HEK293T (cell line): ENCODE results near the gene ZNF722.

Experiments
- CTCF ChIA-PET: fragments of 350-600 bp; formaldehyde crosslinking; extraction: SDS; loops from one replicate; lab custom pipeline; 2021; ENCODE audit warnings: antibody characterized with exemption, inconsistent platforms; lab: Yijun Ruan, JAX
- POLR2A ChIA-PET: fragments of 350-600 bp; formaldehyde crosslinking; extraction: SDS; loops from one replicate; lab custom pipeline; 2020; ENCODE audit warnings: antibody characterized with exemption, inconsistent platforms; lab: Yijun Ruan, JAX
- DNase-seq: peaks from one replicate; pipeline ENCODE4 v3.0.0; 2012; ENCODE audit warnings: mixed read lengths; ENCODE audit errors: extremely low spot score
- ARNT ChIP-seq: fragments of 450-650 bp; IDR thresholded peaks from 2 replicates; pipeline ENCODE4 v1.6.1; 2017; ENCODE audit warnings: mild to moderate bottlenecking
- BHLHE40 ChIP-seq: fragments of 450-650 bp; IDR thresholded peaks from 2 replicates; pipeline ENCODE4 v1.6.1; 2016; ENCODE audit warnings: mild to moderate bottlenecking, moderate library complexity, borderline replicate concordance
- CTBP1 ChIP-seq: fragments of 450-650 bp; IDR thresholded peaks from 2 replicates; pipeline ENCODE4 v1.6.1; 2016; ENCODE audit warnings: borderline replicate concordance
- ELF4 ChIP-seq: fragments of 450-650 bp; IDR thresholded peaks from 2 replicates; pipeline ENCODE4 v1.6.1; 2017; ENCODE audit warnings: antibody characterized with exemption
- FOXA1 ChIP-seq: fragments of 450-650 bp; IDR thresholded peaks from 2 replicates; pipeline ENCODE4 v1.6.1; 2016; ENCODE audit warnings: mild to moderate bottlenecking
- FOXK2 ChIP-seq: fragments of 450-650 bp; IDR thresholded peaks from 2 replicates; pipeline ENCODE4 v1.6.1; 2016; ENCODE audit warnings: mild to moderate bottlenecking
- FOXM1 ChIP-seq: fragments of 450-650 bp; IDR thresholded peaks from 2 replicates; pipeline ENCODE4 v1.6.1; 2017; ENCODE audit warnings: mild to moderate bottlenecking, borderline replicate concordance
- HDGF ChIP-seq: fragments of 450-650 bp; IDR thresholded peaks from 2 replicates; pipeline ENCODE4 v1.6.1; 2017; ENCODE audit warnings: antibody characterized with exemption, borderline replicate concordance
- L3MBTL2 ChIP-seq: fragments of 450-650 bp; conservative IDR thresholded peaks from 2 replicates; pipeline ENCODE4 v1.6.1; 2016; ENCODE audit warnings: mild to moderate bottlenecking
- LEF1 ChIP-seq: fragments of 450-650 bp; IDR thresholded peaks from 2 replicates; pipeline ENCODE4 v1.6.1; 2017; ENCODE audit warnings: mild to moderate bottlenecking, borderline replicate concordance
- NFRKB ChIP-seq: fragments of 450-650 bp; IDR thresholded peaks from 2 replicates; pipeline ENCODE4 v1.6.1; 2016; ENCODE audit warnings: mild to moderate bottlenecking, moderate library complexity
- SP1 ChIP-seq: fragments of 450-650 bp; IDR thresholded peaks from 2 replicates; pipeline ENCODE4 v1.6.1; 2017
- SUZ12 ChIP-seq: fragments of 450-650 bp; IDR thresholded peaks from 2 replicates; pipeline ENCODE4 v1.6.1; 2016; ENCODE audit warnings: mild to moderate bottlenecking
- TARDBP ChIP-seq: fragments of 450-650 bp; IDR thresholded peaks from 2 replicates; pipeline ENCODE4 v1.6.1; 2016
- ZNF384 ChIP-seq: fragments of 450-650 bp; IDR thresholded peaks from 2 replicates; pipeline ENCODE4 v1.6.1; 2016
- TF ChIP-seq, protein P1 (sequence below): fragments of 450-650 bp; IDR thresholded peaks from 2 replicates; pipeline ENCODE4 v1.6.1; 2016

ZNF722 gene

DNA sequence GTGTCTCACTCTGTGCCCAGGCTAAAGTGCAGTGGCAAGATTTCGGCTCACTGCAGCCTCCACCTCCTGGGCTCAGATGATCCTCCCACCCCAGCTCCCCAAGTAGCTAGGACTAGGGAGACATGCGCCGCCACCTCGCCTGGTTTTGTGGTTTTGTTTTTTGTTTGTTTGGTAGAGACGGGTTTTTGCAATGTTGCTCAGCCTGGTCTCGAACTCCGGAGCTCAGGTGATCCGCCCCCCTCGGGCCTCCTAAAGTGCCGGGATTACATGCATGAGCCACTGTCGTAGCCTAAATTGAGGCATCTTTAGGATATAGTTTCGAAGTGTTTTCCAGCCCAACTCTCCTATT lies 47.4 kb downstream of the ZNF722 start:
- no peak for DNase-seq
- POLR2A ChIA-PET = no interaction called here
- TF ChIP-seq, protein P1, sequence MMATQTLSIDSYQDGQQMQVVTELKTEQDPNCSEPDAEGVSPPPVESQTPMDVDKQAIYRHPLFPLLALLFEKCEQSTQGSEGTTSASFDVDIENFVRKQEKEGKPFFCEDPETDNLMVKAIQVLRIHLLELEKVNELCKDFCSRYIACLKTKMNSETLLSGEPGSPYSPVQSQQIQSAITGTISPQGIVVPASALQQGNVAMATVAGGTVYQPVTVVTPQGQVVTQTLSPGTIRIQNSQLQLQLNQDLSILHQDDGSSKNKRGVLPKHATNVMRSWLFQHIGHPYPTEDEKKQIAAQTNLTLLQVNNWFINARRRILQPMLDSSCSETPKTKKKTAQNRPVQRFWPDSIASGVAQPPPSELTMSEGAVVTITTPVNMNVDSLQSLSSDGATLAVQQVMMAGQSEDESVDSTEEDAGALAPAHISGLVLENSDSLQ = no peak
- TF ChIP-seq ZNF384 (no peak), SP1 (no peak), ELF4 (no peak), HDGF (no peak), BHLHE40 (no peak), FOXK2 (no peak), L3MBTL2 (no peak), ARNT (no peak), NFRKB (no peak), LEF1 (no peak), CTBP1 (no peak), TARDBP (no peak), FOXM1 (no peak), SUZ12 (no peak), FOXA1 (no peak)
- CTCF ChIA-PET = no interaction called here
